Measurements from ENCODE around the gene RNPEPL1.

DNA sequence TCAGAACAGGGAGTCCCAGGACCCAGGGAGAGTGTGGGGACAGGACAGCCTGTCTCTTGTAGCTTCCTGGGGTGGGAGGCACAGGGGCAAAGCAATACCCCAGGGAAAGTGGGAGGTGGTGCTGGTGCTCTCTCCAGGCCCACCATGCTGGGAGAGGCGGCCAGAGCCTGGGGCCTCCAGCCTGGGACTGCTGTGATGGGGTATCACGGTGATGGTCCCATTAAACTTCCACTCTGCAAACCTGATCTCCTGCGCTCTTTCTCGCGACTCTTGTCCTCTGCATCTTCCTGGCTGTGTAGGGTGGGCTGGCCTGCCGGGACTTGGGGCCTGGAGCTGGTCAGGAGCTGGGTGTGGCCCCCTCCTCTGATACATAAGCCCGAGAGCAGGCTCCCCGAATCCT, 10.2 kb downstream of the RNPEPL1 start:
- TF ChIP-seq, protein P1, sequence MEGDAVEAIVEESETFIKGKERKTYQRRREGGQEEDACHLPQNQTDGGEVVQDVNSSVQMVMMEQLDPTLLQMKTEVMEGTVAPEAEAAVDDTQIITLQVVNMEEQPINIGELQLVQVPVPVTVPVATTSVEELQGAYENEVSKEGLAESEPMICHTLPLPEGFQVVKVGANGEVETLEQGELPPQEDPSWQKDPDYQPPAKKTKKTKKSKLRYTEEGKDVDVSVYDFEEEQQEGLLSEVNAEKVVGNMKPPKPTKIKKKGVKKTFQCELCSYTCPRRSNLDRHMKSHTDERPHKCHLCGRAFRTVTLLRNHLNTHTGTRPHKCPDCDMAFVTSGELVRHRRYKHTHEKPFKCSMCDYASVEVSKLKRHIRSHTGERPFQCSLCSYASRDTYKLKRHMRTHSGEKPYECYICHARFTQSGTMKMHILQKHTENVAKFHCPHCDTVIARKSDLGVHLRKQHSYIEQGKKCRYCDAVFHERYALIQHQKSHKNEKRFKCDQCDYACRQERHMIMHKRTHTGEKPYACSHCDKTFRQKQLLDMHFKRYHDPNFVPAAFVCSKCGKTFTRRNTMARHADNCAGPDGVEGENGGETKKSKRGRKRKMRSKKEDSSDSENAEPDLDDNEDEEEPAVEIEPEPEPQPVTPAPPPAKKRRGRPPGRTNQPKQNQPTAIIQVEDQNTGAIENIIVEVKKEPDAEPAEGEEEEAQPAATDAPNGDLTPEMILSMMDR (IDR thresholded peaks at IDR 0.05): no peak
- no peak for TF ChIP-seq POLR2A (IDR thresholded peaks at IDR 0.05)

All from uterus (tissue), 2 donors.